Activated naive CD4-positive, alpha-beta T cell treated with Interleukin-2 at 50 U/mL for 16 hours (primary cell): ENCODE data around the gene GUCA2B.

ENCODE experiments used
- DNase-seq: peaks from one replicate; pipeline ENCODE4 v3.0.0-alpha.2; 2020

GUCA2B gene

DNA sequence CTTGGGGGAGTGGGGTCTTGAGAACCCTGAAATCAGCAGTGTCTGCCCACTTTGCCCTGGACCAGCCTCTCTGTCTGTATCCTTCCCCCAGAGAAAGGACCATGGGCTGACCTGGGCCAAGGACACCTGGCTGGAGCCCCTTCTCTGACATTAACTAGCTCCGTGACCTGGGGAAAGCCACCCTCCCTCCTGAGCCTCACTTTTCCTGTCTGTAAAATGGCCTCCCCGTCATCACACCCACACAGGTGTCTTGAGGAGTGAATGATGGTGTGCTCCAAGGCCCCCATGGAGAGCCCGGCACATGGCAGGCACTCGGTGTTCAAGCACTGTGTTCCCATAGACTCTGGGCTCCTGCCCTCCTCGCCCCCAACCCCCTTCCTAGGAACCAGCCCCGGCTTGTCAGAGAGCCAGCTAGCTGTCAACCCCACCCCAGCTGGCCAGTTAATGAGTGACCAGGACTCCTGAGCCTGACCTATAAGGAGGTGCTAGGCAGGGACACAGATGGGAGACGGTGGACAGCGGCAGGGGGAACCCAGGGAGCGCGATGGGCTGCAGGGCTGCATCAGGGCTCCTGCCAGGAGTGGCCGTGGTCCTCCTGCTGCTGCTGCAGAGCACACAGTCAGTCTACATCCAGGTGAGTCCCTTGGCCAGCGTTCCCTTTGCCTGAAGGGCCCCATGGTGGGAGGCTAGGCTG lies at the start of gene GUCA2B:
TSS of gene GUCA2B (plus strand) at position 504 of the 694 bp plus-strand sequence. CDS start at position 545, 41 bp downstream.
- no peak for DNase-seq

GRCh38 chr1:42105025-42105424 lies 48.2 kb upstream of the GUCA2B start:
- no peak for DNase-seq

DNA sequence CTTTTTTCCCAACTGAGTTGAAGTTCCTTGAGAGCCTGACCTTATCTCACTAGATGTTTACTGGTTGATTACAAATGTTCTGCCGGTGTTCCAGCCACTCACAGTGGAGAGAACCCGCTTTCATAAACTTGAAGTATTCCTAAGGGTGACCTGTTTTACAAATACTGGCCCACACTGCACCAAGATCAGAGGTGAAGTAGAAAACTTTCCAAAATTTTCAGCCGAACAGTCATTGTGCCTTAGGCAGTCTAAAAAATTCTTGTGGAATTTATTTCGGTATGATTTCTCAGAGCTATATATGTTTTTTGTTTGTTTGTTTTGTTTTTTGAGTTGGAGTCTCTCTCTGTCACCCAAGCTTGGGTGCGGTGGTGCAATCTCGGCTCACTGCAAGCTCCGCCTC lies 44.9 kb upstream of the GUCA2B start:
- no peak for DNase-seq

DNA sequence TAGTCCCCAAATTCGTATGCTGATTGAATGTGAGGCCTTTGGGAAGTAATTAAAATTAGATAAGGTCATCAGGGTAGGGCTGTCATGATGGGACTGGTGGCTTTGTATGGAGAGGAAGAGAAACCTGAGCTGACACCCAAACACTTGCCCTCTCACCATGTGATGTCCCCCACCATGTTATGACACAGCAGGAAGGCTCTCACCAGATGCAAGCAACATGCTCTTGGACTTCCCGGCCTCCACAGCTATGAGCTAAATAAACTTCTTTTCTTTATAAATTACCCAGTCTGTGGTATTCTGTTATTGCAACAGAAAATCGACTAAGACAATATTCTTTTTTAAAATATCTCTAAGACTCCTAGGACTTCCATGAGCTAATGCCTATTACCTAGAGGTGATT lies 43.6 kb upstream of the GUCA2B start:
- no peak for DNase-seq

- DNase-seq = no peak
Observed at GRCh38 chr1:42114229-42114628, 39.0 kb upstream of the GUCA2B start.

DNA sequence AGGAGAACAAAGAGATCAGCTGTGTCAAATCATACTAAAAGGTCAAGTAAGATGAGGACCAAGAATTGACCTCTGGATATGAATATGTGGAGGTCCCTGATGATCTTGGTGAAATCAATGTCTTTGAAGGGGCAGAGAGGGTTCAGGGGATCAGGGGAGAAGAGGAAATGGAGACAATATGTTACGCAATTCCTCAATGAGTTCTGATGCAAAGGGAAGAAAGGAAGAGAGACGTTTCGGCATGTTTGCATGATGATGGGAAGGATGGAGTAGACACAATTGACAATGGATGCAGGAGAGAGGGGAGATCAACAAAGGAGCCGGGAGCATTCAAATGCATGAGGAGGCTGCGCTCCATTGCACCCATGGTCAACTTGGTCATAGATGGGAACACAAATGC lies 36.0 kb upstream of the GUCA2B start:
- no peak for DNase-seq

- DNase-seq = no peak
Observed at GRCh38 chr1:42118125-42118524, 35.1 kb upstream of the GUCA2B start.

- DNase-seq = no peak
Observed at GRCh38 chr1:42122408-42122807, 30.8 kb upstream of the GUCA2B start.

DNA sequence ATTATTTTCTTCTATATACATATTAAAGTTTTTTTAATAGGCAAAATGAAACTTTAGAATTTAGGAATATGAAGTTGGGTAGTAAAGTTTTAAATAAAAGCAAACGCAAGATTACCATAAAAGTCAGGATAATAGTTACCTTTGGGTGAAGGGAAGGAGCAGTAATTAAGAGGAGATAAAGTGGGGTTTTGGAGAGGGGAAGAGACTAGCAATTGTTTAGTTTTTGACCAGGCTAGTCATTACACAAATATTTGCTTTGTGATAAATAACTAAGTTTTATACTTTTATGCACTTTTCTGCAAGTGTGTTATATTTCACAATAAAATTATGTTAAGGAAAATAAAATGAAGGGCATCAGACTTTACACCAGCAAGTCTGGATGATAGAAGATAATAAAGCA lies 27.7 kb upstream of the GUCA2B start:
- no peak for DNase-seq

DNA sequence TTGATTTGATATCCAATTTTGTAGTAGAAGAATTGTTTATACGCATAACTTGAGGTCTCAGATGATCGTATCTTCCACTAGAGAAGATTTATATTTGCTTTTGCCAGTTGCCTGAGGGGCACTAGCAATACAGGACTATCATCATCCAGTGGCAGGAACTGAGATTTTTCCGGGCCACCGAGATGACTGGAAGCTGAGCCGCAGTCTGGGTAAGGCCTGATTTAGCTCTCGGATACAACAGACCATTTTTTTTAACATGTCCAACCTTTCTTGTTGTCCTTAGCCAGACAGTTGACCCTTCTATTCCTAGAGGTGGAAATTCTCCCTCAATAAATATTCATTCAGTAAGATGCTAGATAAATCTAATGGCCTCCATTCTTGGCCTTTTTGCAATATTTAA lies 25.4 kb upstream of the GUCA2B start:
- no peak for DNase-seq

GRCh38 chr1:42128499-42128898 lies 24.7 kb upstream of the GUCA2B start:
- DNase-seq = no peak

DNA sequence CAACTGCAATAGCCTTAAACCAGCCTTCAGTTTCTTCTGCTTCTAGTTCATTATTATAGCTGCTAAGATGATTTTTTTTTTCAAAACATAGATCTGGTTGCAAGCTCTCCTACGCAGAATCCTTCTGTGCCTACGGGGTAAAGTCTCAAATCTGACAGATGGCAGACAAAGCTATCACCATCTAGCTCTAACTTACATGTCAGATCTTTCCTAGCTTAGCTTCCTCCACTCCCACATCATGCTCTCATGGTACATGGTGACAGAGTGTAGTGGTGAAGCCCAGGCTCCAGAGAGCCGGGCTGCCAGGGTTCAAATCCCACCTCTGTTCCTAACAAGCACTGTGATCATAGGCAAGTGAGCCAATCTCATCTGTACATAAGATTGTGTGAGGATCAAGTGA lies 24.2 kb upstream of the GUCA2B start:
- no peak for DNase-seq

- no peak for DNase-seq
Observed at GRCh38 chr1:42130061-42130660, 23.0 kb upstream of the GUCA2B start.

DNA sequence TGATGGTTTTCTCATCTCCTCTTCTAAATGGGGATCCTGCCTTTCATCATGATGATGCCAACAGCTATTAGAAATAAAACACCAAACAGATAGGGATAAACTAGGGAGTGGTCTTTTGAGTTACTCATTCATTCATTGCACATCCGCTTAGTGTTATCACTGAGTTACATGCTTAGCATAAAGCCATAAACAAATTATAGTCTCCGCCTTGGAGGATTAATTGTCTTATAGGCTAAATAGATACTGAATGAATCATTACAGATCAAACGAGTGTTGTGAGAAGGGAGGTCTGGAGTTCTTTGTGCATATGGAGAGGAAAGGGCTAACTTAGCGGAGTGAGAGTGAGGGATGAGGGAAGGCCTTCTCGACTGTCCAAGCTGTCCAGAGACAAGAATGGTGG lies 19.8 kb upstream of the GUCA2B start:
- no peak for DNase-seq

- DNase-seq = no peak
Observed at GRCh38 chr1:42133809-42134526, 19.2 kb upstream of the GUCA2B start.

- DNase-seq = no peak
Observed at GRCh38 chr1:42135426-42135825, 17.8 kb upstream of the GUCA2B start.

GRCh38 chr1:42136466-42136865 lies 16.7 kb upstream of the GUCA2B start:
- DNase-seq = no peak

DNA sequence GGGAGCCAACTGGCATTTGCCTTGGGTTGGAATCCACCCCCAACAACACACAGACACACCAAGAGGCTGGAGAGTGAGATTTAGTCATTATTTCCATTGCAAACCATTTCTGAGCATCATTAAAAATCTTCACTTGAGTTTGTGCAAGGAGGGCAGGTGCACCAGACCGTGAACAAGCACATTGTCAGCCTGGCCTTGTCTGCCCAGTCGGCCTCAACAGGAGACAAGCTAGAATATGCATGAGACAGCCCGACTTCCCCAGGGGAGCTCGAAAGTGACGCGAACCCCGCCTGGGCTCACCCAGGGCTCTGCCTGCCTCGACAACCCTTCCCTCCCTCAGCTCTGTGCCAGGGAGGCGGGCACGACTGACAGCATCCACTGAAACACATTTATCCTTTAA lies 15.4 kb upstream of the GUCA2B start:
- DNase-seq = no peak

GRCh38 chr1:42138586-42138985 lies 14.6 kb upstream of the GUCA2B start:
- no peak for DNase-seq

DNA sequence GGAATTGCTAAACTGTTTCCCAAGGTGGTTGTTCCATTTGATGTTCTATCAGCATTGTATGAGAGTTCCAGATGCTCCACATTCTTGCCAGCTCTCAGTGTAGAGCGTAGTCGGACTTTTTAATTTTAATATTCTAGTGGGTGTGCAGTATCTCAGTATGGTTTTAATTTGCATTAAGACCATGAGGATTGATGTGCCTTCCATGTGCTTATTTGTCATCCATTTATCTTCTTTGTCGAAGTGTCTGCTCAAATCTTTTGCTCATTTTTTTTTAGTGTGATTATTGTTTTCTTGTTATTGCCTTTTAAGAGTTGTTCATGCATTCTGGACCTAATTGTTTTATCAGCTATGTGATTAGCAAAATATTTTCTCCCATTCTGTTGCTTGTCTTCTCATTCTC lies 13.8 kb upstream of the GUCA2B start:
- DNase-seq = no peak

DNA sequence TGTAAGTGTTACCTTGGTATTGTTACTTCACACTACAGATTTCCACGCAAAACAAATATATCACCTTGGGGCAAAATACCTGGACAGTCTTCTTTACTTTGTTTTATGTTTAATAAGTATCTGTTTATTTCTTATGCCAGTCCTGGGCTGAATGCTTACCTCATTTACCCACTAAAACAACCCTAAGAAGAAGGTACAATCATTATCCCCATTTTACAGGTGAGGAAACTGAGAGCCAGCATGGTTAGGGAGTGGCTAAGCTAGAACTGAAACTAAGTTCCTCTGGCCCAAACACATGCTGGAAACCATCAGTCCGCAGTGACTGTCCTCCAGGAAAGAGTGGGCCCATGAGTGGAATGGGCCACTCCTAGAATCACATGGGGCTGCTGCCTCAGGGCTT lies 13.0 kb upstream of the GUCA2B start:
- DNase-seq = no peak

- no peak for DNase-seq
Observed at GRCh38 chr1:42141978-42142377, 11.2 kb upstream of the GUCA2B start.

DNA sequence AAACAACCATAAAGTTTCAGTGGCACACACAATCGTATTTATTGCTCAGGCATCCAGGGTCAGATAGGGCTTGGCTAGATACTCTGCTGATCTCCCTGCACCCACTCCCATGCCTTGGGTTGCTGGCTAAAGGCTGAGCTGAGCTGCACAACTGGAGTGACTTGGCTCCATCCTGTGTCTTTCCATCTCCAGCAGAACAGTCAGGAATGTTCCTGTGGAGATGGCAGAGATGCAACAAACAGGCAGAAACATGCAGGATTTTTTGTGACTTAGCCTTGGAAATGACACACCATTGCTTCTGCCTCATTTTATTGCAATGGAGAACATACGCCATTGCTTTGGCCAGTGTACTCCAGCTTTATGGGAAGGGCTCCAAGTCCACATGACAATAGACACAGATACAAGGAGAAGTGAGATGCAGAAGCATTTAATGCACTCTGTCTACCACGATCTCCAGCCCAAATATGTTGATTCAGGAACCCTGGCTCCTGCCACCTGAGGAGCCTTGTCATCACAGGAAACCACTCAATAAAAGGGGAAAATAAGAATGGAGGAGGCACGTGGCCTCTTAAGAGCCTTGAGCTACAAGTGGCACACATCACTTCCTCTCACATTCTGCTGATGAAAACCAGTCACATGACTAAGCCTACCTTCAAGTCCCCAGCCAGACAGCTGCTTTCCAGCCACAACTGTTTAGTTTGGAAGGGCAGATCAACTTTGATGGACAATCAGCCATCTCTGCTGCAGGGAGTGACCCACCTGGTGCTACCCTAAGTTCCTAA lies 10.1 kb upstream of the GUCA2B start:
- DNase-seq = no peak
